ENCODE measurements around the gene HNRNPUL2.

GRCh38 chr11:62710001-62710345 is 17.3 kb downstream of the HNRNPUL2 start:
- TF ChIP-seq NRF1 (IDR thresholded peaks at IDR 0.05; ENCODE audit: low read depth, low read length) = no peak
- no peak for TF ChIP-seq FOSL2 (IDR thresholded peaks at IDR 0.05; ENCODE audit: borderline replicate concordance, low read depth)

All from SK-N-SH (cell line).